Activated T-cell treated with anti-CD3 and anti-CD28 coated beads for 48 hours (primary cell): ENCODE measurements around the gene LHPP.
"Not testable (repeated sequence)": the region's sequence is repeated elsewhere in the genome, so short reads cannot be mapped to it uniquely, and the experiment has no call there.

Experiments used
- DNase-seq: peaks from one replicate; pipeline ENCODE4 v3.0.0-alpha.2; 2020; ENCODE audit warnings: low read depth

The LHPP gene

DNA sequence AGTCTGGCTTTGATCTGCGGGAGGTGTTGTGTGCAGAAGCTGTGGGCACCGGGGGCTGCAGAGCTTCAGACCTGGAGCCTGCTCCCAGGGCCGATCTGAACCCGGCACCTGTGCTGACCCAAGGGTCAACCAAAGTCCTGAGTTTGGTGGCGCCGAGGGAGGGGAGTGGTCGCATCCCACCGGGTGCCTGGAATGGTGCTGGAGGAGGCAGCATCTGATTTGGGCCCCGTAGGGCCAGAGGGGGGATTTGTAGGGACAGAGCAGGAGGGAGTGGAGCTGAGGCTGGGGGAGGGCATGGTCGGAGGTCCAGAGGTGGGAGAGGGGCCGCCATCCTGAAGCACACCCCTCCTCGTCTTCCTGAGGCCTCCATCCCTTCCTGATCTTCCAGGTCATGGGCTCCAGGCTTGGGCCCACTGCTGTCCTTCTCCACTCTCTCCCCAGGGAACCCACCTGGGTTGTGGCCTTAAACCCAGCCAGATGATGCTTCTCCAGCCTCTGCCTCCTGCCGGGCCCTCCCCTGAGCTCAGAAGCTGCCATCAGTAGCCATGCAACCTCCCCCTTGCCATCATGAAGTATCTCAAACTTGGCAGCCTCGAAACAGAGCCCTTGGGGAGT lies 112.9 kb downstream of the LHPP start:
- no peak for DNase-seq

GRCh38 chr10:124575107-124576035 lies 113.7 kb downstream of the LHPP start:
- DNase-seq: no peak

DNA sequence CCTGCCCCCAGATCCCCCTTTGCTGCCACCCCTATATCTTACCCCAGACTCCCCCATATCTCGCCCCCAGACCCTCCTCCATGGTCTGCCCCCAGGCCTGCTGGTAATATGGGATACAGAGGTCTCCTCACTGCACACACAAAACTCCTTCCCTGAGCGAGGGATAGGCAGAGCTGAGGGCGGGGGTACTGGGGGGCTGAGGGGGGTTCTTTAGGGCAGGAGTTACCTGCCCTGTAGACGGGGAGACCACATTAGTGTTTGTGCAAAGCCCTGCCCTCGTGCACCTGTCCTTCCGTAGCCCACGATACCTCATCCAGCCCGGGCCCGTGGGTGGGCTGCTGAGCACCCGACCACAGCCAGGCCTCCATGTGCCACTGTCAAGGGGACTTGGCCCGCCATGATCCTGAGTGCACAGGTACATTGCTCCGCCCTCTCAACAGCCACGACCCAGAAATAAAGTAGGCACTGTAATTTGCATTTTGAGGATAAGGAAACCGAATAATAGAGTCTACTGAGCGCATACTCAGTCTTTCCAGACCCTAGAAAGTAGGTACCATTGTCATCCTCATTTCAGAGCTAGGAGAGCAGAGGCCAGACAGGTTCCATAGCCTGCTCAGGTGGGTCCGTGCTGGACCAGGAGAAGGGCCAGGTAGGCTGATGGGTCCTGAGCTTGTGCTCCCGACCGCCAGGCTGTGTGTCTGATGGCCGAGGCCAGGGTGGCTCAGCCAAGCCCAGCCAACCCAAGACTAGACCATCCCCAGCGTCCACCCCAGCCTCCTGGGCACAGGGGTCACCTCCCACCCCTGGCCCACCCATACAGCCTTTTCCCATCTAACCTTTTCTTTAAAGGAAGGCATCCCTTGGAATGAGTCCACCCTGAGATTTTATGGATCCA lies 115.2 kb downstream of the LHPP start:
- no peak for DNase-seq

- DNase-seq: no peak
Measured at GRCh38 chr10:124577651-124578050, 116.0 kb downstream of the LHPP start.

- no peak for DNase-seq
Measured at GRCh38 chr10:124578231-124579010, 116.8 kb downstream of the LHPP start.

DNA sequence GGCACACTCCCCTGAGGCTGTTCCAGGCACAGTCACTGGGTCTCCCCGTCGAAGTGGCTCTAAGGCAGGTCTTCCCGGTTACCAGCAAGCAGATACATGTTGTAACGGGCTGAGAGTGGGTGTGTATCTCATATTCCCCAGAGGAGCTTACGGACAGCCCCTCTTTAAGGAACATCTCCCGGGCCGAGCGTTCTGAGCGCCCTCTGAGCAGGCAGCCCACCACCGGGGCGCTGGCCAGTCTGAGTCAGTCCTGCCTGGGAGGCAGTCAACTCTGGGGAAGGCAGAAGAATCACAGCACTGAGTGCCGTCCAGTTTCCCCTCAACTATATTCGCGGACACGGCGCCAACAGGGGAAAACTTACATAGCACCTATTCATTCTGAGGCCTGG lies 117.4 kb downstream of the LHPP start:
- DNase-seq: no peak

- no peak for DNase-seq
Measured at GRCh38 chr10:124586142-124586541, 124.5 kb downstream of the LHPP start.

DNA sequence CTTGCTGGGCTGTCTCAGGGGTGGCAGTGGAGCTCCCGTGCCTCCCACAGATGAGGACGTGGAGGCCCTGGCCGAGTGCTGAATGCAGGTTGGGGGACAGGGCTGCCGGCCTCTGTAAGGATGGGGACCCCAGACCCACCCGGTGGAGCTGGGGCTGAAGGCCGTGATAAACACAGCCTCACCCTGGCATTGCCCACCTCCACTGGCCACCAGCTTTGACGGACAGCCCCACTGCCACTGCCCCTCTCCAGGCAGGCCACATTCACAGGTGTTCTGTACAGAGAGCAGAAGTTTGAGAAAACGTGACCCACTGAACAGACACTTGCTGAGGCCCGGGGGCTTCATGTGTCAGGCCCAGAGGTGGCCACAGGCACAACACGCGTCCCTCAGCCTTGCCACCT lies 126.2 kb downstream of the LHPP start:
- DNase-seq: no peak

- DNase-seq: not testable (repeated sequence)
Measured at GRCh38 chr10:124588341-124588735, 126.7 kb downstream of the LHPP start.

DNA sequence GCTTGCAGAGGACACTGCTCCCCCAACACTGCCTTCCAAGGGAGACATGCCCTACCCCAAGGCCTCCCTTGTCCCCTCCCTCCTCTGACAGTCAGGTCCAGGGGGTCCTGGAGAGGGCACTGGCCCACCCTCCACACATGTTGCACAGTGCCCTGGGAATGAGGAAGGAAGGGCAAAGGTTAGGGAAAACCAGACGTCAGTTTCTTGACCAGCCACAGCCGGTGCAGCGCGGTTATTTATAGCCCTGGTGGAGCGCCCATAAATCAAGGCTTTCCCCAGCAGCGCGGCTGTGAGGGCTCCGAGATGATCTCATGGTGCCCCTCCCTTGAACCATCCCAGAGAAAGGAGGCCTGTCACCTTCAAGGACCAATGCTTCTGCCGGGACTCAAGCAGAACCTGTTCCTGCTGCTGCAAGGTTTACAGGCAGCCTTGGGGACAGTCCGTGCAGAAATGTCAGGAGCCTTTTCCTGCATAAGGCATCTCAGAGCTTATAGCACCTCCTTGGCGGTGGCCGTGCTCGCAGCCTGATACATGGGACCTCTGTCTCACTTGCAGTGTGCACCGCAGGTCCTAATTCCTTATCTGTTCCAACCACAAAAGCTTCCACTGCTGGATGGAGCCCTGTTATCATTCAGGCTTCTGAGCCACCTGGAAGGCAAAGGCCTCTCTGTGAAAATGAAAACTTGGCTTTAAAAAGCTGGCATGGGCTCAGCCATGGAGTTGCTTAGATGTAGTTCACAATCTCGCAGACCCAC lies 127.3 kb downstream of the LHPP start:
- DNase-seq: no peak

DNA sequence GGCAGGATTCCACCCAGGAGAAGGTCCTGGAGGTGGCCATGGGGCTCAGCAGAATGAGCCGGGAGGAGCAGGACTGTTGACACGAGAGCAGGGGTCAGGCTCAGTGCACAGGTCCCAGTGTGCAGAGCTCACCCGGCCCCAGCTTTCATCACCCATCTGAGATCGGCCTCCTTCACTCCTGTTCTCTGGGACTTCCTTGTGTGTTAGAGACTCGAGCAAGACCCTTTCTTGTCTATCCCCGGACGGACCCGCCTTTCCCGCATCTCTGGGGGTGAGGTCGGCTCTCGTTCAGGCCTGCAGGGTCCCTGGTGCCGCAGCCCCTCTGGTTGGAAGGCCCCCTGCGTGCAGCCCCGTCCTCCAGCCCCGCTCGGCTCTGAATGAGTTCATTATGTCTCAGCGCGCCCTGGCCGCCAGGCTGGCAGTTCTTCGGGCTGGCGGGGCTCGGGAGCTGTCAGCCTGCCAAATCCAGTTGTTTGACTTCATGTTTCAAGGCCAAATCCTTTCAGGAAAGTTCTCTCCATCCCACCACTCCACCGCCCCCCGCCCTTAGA lies 127.9 kb downstream of the LHPP start:
- no peak for DNase-seq

- no peak for DNase-seq
Measured at GRCh38 chr10:124590216-124591122, 128.8 kb downstream of the LHPP start.

DNA sequence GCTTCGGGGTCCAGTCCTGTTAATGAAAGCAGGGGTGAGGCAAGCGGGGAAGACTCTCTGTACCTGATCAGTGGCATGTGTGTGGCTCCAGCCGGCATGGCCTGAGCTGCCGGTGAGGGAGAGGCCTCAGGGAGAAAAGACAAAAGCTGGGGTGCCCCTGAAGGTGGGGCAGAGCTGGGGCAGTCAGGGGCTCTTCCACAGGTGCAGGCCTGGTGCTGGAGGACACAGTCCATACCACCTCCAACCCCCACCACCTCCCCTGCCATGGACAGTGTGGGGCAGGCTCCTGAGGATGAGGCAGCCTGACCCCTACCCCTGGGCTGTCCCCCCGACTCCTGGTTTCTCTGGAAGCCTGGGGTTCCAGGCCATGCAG lies 129.5 kb downstream of the LHPP start:
- DNase-seq: no peak

DNA sequence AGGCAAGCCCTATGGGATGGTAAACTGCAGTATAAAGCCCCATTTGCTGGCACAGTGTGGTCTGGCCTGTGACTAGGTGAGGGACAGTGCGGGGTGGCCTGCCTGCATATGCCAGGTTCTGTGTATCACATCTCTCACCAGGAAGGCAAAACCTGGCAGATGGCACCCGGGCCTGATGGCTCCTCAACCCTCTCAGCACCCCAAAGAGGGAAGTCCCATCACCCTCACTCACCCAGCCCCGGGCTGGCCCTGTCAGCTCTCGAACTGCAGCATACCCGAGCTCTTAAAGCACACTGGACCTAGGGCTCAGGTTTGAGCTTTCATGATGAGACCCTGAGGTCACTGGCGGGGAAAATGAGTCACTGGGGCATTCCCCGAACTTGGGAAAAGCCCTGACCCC lies 130.5 kb downstream of the LHPP start:
- DNase-seq: no peak

- no peak for DNase-seq
Measured at GRCh38 chr10:124592736-124593430, 131.3 kb downstream of the LHPP start.

DNA sequence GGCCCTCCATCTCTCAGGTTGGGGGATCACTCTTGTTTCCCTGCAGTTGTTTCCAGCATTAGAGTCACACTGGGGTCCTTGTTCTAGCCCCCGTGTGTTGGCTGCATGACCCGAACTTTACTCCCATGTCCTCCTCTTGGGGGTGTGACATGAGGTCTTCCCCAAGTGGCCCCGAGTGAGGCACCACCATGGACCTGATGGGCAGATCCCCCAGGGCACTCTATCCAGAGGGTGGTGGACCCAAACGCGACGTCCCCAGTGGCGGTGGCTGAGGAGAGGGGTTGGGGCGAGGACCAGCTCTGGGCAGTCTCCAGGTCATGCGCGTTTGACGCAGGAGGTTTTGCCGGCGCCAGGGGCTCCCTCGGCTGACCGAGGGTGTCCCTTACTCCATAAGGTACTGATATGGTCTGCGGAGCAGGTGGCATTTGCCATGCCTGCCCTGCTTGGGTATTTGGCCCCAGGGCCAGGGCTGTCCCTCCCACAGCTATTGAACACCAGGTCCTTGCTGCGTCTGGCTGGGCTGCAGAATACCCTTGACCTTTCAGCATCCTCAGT lies 131.9 kb downstream of the LHPP start:
- DNase-seq: no peak

DNA sequence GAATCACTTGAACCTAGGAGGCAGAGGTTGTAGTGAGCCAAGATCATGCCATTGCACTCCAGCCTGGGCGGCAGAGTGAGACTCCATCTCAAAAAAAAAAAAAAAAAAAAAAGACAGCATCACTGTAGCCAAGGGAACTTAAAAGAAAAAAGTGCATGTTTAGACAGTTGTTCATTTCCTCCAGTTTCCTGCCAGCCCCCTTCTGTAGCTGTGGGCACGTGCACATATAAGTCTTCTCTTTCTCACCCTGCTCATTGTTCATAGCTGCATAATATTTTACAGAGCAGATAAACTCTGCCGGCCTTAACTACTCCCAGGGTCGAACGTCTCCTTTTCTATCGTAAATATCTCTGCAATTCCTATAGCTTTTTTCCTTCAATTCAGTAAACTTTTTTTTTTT lies 132.6 kb downstream of the LHPP start:
- DNase-seq: no peak

DNA sequence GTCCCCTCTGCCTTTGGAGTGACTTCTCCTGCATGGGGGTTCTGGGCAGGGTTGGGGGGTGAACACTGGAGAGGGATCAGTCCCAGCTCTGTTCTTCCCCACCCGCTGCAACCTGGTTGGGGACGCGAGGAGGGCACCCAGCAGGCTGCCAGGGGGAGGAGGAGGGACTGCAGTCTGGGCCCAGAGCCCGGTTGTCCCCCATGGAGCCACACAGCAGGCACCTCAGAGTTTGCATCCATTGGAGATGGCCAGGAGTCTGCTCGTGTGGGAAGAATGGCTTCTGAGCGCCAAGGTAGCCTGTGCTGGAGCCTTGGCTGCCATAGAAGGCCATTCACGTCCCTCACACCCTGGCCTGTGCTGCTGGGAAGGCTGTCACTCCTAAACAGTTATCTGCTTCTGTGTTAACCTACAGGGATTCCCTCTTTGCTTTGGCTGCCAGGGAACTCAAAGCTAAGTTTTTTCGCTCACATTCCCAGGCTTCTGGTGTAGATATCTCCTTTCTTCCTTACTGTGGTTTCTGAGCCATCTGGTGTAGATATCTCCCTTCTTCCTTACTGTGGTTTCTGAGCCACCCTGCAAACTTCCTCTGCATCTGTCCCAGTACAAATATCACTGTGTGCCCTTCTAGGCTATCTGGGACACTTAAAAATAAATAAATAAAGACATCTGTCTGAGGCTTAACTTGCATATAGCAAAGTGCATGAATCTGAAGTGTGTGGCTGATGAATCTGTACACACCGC lies 133.7 kb downstream of the LHPP start:
- no peak for DNase-seq
